DMS153 (cell line): ENCODE data around the gene PRKN.
"Not testable (repeated sequence)": the region's sequence is repeated elsewhere in the genome, so short reads cannot be mapped to it uniquely, and the experiment has no call there.

Experiments used
- DNase-seq: peaks from one replicate; lab custom pipeline; 2025; lab: John Stamatoyannopoulos, UW

Gene PRKN

GRCh38 chr6:162710936-162711335 is 16.6 kb downstream of the PRKN start:
- DNase-seq = no peak

- DNase-seq = no peak
Measured at GRCh38 chr6:162710419-162710818, 17.1 kb downstream of the PRKN start.

DNA sequence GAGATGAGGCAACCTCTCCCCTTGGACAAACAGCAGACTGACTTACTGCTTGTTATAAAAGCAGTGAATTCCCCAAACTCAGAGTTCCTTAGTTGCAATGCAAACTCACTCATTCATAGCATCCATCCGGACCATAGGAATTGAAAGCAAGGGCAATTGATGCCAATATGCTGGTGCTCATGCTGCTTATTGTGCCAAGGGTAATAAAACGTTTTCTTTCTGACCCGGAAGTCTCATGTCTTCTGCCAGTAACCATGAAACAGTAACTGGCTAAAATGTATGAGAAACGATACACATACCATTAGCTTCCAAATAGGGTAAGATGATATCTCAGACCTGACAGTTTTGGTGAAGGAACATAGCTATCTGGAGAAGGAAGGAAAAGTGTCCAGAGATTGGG is 18.1 kb downstream of the PRKN start:
- no peak for DNase-seq

DNA sequence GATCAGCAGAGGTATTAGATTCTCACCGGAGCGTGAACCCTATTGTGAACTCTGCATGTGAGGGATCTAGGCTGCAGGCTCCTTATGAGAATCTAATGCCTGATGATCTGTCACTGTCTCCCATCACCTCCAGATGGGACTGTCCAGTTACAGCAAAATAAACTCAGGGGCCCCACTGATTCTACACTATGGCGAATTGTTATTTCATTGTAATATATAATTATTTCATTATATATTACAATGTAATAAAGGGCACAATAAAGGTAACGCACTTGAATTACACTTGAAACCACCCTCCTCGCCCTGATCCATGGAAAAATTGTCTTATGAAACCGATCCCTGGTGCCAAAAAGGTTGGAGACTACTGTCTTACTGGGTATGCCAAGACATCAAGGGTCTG is 18.6 kb downstream of the PRKN start:
- DNase-seq = no peak

DNA sequence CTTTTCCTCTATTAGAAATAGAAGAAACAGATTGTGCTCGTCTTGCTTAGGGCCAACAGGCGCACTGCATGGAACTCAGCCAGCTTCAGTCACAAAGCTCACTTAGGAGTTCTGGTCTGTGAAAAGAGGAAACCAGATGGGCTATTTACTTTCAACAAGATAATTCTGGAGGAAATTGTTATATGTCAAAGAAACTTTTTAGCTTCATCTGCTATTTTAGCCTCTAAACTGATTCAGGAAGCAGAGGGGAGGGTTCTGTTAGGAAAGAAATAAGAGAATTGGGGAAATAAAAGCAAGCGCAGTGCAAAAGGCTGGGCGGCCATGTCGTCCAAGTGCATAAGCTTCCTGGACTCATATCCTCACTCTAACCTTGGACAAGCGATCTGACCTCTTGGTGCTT is 21.3 kb downstream of the PRKN start:
- no peak for DNase-seq

- no peak for DNase-seq
Measured at GRCh38 chr6:162705736-162706135, 21.8 kb downstream of the PRKN start.

GRCh38 chr6:162704001-162704400 is 23.6 kb downstream of the PRKN start:
- no peak for DNase-seq

GRCh38 chr6:162702446-162702845 is 25.1 kb downstream of the PRKN start:
- no peak for DNase-seq

DNA sequence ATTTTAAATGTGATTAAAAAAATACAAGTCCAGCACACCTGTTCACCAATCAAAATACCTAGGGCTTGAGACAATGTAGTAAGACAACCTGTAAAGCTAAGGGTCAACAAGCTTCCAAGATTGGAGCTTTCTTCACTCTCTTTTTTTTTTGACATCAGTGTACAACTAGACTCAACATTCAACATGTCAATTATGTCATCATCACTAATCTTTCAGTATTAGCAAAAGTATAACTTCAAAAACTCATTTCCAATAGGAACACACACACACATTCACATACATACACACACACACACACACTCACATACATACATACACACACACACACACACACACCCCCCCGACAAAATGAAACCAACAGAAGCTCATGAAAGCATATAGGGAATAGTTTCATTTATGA is 26.0 kb downstream of the PRKN start:
- no peak for DNase-seq

DNA sequence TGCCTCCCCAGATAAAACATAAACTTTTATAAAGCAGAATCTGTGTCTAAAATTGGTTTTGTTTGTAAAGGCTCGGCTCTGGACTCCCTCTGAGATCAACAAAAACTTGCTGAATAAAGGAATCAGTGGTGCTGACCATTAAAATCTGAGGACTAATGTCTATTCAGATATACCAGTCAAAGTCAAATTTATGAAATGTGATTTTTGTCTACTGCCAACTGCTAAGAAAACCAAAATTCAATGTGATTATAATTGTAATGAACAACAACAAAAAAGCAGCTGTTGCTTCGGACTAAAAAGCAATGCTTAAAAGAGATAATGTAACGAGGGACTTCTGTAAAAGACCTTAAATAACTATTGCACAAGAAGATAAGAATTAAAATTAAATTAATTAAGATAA is 26.6 kb downstream of the PRKN start:
- no peak for DNase-seq

DNA sequence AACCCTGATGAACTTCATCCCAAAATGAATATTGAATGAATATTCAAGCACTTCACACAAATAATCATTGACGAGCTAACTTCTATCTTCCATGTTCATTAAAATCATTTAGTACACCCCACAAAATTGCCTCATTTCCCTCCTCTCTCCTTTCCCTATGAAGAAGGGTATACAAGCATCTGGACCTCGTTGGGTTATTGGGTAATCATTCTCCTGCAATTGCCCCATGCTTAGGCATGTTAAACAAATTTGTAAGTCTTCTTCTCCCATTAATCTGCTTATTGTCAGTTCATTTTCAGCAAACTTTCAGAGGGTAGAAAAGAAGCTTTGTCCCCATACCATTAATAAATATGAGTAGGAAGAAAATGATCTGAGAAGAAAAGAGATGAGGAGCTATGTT is 27.6 kb downstream of the PRKN start:
- no peak for DNase-seq

DNA sequence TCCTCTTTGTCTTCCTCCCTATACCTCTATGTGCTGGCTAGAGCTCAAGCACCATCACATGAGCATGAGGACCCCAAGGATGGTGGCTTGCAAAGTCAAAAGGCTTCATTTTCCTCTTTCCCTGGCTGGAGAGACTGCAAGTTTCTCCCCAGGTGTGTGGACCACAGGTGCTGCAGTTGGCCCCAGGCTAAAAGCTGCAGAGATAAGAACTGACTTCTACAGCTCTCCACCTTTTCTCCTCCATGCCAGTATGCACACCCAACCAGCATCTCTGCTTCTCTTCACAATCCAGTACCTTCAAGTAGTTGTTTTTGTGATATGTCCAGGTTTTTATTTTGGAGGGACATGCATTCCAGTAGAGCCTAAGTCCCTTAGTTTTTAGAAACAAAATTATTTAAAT is 29.1 kb downstream of the PRKN start:
- DNase-seq = no peak

- no peak for DNase-seq
Measured at GRCh38 chr6:162697872-162698403, 29.6 kb downstream of the PRKN start.

DNA sequence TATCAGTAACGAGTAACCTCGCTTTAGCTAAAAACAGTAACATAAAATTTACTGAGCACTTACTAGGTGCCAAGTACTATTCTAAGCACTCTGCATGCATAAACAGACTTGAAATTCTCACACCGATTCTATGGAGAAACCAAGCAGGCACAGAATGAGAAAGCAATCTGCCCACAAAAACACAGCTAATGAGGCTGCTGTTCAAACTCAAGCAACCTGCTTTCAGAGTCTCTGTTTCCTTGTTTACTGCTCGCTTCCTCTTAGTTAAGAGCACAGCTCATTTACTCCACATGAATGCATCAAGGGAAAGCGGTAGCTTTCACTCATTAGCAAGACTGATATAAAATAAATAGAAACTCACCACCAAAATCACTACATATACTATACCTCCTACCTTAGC is 37.4 kb downstream of the PRKN start:
- no peak for DNase-seq

DNA sequence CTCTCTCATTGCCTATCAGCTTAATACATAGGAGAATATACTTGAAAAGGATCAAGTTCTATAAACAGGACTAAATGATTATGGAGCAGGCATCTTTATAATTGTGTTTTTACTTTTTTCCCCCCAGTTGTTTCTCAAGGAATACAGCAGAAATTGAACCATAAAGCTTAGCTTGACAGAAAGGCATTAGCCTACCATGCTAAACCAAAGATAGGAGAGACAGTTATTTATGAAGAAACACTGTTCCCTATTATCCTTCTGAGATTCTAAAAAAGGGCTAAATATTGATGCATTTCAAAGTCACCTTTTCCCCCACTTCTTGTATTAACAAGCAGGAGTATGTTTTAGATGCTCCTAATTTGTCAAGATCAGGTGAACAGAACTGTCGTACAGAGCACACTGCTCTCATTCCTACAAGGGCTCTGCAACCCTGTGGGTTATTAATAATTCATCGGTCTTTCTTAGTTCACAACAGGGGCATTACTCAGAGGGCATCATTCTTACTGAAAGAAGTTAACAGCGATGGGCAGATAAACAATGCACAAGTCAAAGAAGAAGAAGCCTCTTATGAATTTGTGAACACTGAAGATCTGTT is 38.7 kb downstream of the PRKN start:
- no peak for DNase-seq

DNA sequence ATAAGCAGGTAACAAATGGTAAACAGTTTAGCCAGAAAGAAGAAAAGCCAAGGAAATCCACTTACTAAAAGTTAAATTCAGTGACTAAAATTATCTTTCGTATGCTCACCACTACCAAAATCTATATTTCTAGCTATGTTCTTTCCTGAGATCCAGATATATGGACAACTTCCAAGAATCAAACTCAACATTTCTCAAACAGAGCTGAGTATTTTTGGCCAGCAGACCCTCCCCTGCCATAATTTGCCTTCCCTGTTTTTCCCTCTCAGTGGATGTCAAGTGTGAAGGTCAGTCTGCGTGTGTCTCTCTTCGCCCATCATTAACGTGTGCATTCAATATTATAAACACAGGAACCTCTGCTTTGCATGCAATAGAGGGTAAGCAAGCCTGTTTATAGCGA is 42.0 kb downstream of the PRKN start:
- no peak for DNase-seq

DNA sequence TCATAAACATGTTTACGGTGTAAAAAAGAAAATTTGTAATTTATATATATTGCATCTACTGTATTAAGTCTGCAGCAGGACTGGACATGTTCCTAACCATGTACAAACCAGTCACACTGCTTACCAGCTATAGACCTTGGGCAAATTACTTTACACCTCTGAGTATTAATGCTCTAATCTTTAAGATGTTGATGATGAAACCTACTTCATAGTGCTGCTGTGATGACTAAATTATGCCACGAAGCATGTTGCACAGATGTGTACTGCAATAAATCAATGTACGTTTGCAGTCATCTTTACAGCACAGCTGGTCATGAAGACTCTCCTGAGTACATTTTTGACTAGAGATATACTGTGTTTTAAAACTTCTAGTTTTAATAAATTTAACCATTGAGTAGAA is 42.6 kb downstream of the PRKN start:
- DNase-seq = no peak

DNA sequence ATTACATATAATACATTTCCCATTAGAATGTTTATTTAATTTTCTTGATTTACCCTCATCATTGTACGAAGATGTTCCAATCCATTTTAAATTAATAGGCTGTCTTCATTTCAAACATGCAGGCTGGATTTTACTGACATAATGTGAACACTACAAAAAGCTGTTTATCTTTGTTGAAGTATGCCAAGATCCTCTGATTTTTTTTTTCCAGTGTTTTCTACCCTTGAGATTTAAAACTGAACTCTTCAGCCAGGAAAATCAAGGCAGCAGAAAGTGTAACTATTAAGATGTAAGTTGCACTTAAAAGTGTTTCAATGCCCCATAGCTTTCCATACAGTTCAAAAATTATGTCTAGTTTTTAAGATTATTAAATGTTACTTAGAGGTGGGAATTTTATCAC is 43.5 kb downstream of the PRKN start:
- DNase-seq = no peak

DNA sequence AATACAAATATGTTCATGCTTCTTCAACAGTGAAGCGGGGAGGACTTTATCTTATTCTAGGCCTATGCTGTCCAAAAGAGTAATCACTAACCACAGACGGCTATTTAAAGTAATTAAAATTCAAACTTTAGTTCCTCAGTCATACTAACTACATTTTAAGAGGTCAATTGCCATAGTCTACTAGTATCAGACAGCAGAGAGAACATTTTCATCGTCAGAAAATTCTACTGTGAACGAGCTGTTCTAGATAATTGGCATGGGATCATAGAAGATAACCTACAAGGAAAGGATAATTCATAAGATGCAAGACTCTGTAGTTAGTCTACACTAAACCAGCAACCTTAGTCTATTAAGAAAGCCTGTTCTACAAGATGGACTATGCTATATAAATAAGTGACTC is 44.4 kb downstream of the PRKN start:
- DNase-seq = no peak

- DNase-seq = no peak
Measured at GRCh38 chr6:162681447-162681846, 46.1 kb downstream of the PRKN start.

DNA sequence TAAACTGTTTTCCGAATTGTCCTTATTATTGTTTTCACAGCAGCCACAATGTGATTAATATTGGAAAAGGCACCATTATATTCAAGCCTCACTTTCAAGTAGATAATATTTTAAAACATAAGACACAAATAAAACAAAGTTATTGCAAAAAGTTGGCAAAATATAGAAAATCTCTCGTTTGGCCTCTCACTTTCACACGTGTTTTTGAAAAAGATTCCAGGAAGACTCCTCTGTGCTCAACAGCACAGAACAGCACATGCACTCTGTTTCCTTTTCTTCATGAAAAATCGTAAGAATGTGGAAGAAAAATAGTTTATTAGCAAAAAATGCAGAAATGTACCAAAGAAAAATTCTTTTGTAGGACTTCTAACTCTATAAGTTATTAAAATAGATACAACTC is 46.7 kb downstream of the PRKN start:
- DNase-seq = no peak

GRCh38 chr6:162680367-162680766 is 47.2 kb downstream of the PRKN start:
- no peak for DNase-seq

DNA sequence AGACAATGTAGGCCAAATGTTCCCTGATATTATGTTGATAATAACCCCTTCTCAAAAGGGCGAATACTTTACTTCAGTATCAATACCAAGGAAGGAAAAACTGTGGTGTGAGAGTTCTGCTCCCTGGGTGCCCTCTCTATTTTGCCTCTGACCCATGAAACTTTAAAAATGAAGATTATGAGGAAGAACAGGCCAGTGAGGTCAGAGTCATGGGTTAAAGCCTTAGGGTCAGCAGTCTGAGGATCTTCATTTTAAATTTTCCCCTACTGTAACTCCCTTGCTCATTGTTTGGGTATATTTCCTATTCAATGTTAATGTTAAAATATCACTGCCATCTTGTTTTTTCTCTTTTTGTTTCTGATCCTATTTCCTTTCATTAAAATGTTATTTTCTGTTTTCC is 47.9 kb downstream of the PRKN start:
- no peak for DNase-seq

- not testable (repeated sequence) for DNase-seq
Measured at GRCh38 chr6:162678896-162679295, 48.7 kb downstream of the PRKN start.

DNA sequence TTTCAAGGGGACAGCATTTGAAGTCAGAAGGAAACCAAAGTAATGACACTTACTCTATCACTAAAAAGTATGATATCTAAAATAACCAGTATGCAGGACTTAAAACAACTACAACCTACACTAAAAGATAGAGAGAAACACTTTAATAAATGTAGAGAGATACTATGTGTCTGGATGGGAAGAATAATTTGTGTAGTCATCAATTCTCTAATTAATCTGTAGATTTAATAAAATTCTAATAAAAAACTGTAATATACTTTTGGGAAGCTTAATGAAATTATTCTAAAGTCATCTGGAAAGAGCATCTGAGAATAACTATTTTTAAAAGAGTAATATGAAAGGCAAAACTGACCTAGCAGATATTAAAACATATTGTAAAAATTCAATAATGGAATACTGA is 52.1 kb downstream of the PRKN start:
- no peak for DNase-seq
